GM19099 (cell line): Measurements from ENCODE around the gene MTHFD2.

Experiments used
- POLR2A ChIP-seq: IDR thresholded peaks from 3 replicates; pipeline ENCODE4 v1.6.1; 2011; ENCODE audit warnings: low read depth; ENCODE audit not compliant: insufficient read length; ENCODE audit errors: extremely low read depth

The MTHFD2 gene

DNA sequence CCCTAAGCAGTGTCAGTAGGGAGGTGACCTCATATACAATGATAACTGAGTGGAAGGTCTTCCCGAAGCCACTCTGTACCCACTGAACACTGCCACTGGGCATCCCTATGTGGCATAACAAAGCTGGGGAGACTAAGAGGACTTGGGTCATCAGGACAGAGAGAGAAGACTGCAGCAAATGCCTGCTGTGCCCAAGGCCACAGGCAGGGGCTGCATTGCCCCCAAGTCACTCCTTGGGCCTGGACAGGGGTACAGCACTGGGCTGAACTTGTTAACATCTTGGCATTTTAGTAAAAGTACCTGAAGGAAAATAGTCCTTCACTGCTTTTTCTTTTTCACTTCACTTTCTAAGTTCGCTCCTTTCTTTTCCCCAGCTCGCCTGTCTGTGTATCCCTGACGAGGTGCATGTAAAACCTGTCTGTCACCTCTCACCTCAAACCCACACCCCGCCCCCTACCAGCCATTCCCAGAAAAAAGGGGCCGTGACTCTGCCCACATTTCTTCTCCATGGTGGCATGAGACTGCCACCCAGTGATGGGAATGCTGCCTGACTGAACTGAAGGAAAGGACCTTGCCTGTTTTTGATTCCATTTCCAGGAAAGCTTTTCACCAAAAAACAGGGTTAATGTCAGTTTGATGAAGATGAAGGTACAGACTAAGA is 62.9 kb downstream of the MTHFD2 start:
- no peak for TF ChIP-seq POLR2A

DNA sequence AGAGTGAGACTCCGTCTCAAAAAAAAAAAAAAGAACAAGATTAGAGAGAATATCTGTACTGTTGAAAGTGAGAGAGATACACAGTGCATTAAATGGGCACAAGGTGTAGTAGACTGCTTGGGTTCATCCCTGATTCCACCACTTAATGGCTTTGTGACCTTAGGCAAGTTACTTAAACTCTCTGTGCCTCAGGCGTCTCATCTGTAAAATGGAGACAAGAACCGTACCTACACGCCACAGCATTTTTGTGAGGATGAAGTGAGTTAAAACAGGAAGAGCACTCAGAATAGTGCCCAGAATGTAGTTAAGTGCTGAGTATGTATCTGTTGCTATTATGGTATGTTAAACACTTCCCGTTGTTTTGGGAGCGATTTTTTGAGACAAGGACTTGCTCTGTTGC is 64.3 kb downstream of the MTHFD2 start:
- TF ChIP-seq POLR2A, result no peak

DNA sequence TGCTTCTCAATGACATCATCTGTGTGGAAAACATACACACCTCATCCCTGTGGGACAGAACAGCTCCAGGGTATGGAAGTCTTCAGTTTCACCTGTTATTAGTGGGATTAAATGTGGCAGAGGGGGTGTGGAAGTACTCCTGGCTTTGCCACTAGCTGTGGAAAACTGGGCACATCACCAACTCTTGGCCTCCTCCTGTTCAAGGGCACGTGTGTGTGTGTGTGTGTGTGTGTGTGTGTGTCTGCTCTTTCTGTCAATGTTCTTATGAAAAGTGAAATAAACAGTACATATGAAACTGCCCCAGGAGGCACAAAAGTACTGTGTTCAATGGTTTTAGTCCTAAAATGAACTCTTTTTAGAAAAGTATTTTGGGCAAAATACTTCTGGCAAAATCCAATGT is 65.9 kb downstream of the MTHFD2 start:
- TF ChIP-seq POLR2A, result no peak

DNA sequence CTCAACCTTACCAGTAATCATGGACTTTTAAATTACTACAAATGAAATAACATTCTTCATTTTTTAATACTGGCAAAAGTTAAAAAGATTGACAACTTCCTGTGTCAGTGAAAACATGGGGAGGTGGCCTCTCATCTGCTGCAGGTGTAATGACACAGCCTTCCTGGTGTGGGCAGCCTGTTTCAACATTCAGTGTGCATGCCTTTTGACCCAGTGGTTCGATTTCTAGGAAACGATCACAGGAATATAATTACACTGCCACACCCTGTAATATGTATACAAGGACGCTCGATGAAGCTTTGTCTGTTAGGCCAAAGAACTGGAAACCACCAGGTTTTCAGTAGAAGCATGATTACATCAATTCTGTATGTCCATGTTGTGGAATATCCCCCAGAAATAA is 68.7 kb downstream of the MTHFD2 start:
- TF ChIP-seq POLR2A, result no peak
